Activated CD4-positive, alpha-beta T cell treated with anti-CD3 and anti-CD28 coated beads, Interleukin-2, Interleukin-4, amounts not matched to agents 100 ng/mL and 50 ng/mL, durations not matched to agents 16 hours and 8 hours (primary cell): ENCODE data around the gene UQCC3.
A peak's percentile ranks its signal among the peaks of the same experiment; 100 is the strongest.
"Not testable (repeated sequence)": the region's sequence is repeated elsewhere in the genome, so short reads cannot be mapped to it uniquely, and the experiment has no call there.

Experiments
- DNase-seq: peaks from one replicate; pipeline ENCODE4 v3.0.0-alpha.2; 2020; ENCODE audit warnings: low spot score

Gene UQCC3

GRCh38 chr11:62703921-62704320, 32.4 kb downstream of the UQCC3 start:
- DNase-seq, result not testable (repeated sequence)

- no peak for DNase-seq
Measured at GRCh38 chr11:62705413-62705812, 33.9 kb downstream of the UQCC3 start.

GRCh38 chr11:62705880-62706849, 34.7 kb downstream of the UQCC3 start:
- peak; percentile 95 for DNase-seq

- no peak for DNase-seq
Measured at GRCh38 chr11:62706850-62707247, 35.4 kb downstream of the UQCC3 start.

GRCh38 chr11:62707277-62707861, 35.9 kb downstream of the UQCC3 start, which contains the start of the genes BSCL2 and GNG3:
TSS of gene BSCL2 (minus strand) at chr11:62707424. CDS start at chr11:62707195, 229 bp downstream.
TSS of gene GNG3 (plus strand) at chr11:62707676. CDS start at chr11:62708296, 620 bp downstream.
- DNase-seq, result no peak

- no peak for DNase-seq
Measured at GRCh38 chr11:62708392-62708791, 36.9 kb downstream of the UQCC3 start.

- peak; percentile 24 for DNase-seq
Measured at GRCh38 chr11:62708793-62709192, 37.3 kb downstream of the UQCC3 start.

GRCh38 chr11:62709247-62710000, 38.0 kb downstream of the UQCC3 start:
- peak; percentile 98 for DNase-seq

- DNase-seq, result peak; percentile 25
Measured at GRCh38 chr11:62710001-62710345, 38.5 kb downstream of the UQCC3 start.

- DNase-seq, result no peak
Measured at GRCh38 chr11:62712276-62712812, 40.9 kb downstream of the UQCC3 start.

- DNase-seq, result no peak
Measured at GRCh38 chr11:62712861-62713260, 41.4 kb downstream of the UQCC3 start.

- DNase-seq, result no peak
Measured at GRCh38 chr11:62713343-62713742, 41.9 kb downstream of the UQCC3 start.

- no peak for DNase-seq
Measured at GRCh38 chr11:62715150-62716130, 44.0 kb downstream of the UQCC3 start.

- DNase-seq, result no peak
Measured at GRCh38 chr11:62716206-62716605, 44.7 kb downstream of the UQCC3 start.

- DNase-seq, result no peak
Measured at GRCh38 chr11:62716816-62717215, 45.3 kb downstream of the UQCC3 start.

- peak; percentile 25 for DNase-seq
Measured at GRCh38 chr11:62719302-62719978, 48.0 kb downstream of the UQCC3 start.

- DNase-seq, result no peak
Measured at GRCh38 chr11:62721994-62722393, 50.5 kb downstream of the UQCC3 start.
